Stimulated activated CD8-positive, alpha-beta memory T cell treated with anti-CD3 and anti-CD28 coated beads, Interleukin-15, amount 100 ng/mL, for 1 hour (primary cell): ENCODE data around the gene IL1R2.
A peak's percentile ranks its signal among the peaks of the same experiment; 100 is the strongest.
"Not testable (repeated sequence)": the region's sequence is repeated elsewhere in the genome, so short reads cannot be mapped to it uniquely, and the experiment has no call there.

ENCODE experiments used
- DNase-seq: peaks from one replicate; pipeline ENCODE4 v3.0.0-alpha.2; 2020; ENCODE audit warnings: low read depth

Gene IL1R2

GRCh38 chr2:102000012-102000411 is 8.3 kb downstream of the IL1R2 start:
- DNase-seq = no peak

- DNase-seq = no peak
Measured at GRCh38 chr2:102000813-102001766, 9.3 kb downstream of the IL1R2 start.

- no peak for DNase-seq
Measured at GRCh38 chr2:102001767-102002142, 10.0 kb downstream of the IL1R2 start.

GRCh38 chr2:102002228-102002627 is 10.5 kb downstream of the IL1R2 start:
- DNase-seq = no peak

DNA sequence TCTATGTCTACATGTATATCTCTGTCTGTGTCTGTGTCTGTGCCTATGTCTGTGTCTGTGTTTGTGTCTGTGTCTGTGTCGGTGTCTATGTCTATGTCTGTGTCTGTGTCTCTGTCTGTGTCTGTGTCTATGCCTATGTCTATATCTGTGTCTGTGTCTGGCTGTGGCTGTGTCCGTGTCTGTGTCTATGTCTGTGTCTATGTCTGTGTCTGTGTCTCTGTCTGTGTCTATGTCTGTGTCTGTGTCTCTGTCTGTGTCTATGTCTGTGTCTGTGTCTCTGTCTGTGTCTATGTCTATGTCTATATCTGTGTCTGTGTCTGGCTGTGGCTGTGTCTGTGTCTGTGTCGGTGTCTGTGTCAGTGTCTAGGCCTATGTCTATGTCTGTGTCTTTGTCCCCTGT is 11.1 kb downstream of the IL1R2 start:
- not testable (repeated sequence) for DNase-seq

DNA sequence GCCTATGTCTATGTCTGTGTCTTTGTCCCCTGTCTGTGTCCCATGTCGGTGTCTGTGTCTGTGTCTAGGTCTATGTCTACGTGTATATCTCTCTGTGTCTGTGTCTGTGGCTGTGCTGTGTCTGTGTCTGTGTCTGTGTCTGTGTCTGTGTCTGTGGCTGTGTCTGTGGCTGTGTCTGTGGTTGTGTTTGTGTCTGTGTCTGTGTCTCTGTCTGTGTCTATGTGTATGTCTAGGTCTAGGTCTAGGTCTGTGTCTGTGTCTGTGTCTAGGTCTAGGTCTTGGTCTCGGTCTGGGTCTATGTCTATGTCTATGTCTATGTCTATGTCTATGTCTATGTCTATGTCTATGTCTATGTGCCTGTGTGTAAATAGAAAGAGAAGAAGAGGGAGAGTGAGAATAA is 11.9 kb downstream of the IL1R2 start:
- no peak for DNase-seq

DNA sequence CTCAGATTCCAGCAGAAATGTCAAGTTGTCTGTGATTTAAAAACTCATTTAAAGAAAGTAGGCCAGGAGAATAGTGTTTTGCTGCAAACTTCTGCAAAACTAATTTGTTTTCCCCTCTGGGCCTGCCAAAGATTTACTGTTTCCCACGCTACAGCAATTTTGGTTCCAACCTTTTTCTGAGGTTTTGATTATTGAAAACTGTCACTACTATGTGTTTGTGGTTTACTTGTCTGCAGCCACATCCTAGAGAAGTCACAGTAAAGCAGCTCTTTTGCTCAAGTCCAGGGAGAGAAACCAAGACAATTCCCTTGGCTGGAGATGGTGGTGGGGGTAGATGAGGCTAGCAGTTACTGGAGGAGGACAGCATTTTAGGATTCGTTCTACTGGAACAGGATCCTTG is 12.8 kb downstream of the IL1R2 start:
- no peak for DNase-seq

- DNase-seq = no peak
Measured at GRCh38 chr2:102005449-102005848, 13.7 kb downstream of the IL1R2 start.

DNA sequence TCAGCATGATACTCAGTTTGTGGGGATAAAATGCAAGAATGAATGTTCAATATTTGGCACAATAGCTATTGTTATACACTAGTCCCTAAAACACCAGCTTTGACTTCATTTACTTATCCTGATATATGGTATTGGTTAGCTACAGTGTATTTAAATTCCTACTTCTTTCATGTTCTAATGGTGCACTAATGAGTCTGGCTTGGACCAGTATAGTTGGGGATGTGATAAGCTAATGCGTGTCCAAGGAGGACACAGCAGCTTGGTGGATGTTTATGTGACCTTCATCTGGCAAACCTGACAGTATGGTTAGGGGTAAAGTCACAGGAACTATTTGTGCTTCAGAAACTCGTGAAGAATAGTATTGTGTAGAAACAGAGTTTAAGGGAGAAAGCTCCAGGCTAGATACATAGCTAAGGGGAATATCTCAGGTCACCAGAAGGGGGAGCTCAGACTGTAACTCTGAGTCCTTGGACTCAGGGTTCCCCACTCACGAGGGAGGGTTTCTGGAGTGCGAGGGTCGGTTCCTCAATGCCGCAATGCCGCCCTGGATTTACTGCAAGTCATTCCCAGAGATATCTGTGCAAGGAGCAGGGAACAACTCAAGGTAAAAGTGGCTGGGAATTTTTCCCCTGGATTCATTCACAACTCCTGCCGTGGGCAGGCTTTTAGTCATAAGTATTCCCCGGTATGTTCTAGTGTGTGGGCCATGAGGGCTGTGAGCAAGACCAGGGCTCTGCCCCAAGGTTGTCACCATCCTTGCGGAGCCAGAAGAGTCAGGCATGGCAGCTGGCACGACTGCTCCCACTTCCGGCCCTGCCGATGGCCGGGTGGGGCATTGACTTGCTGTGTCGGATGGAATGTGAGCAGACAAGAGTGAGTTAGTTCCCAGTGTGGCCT is 14.5 kb downstream of the IL1R2 start:
- DNase-seq = no peak

DNA sequence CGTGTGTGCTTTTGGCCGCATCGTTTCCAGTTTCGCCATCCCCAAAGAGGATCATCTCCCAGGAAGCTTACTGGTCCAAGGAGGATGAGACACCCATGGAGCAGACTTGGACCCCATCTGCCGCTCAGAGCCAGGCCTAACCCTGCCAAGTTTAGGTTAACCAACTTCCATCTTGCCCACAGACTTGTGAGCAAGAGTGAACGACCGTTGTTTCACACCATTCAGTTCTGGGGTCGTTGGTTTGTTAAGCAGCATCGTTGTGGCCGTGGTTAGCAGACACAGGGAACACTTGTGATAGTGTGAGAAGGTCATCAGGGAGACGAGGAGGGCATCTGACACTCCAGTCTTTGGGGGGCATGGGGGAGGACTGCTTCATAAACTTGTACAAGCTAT is 15.1 kb downstream of the IL1R2 start:
- no peak for DNase-seq

DNA sequence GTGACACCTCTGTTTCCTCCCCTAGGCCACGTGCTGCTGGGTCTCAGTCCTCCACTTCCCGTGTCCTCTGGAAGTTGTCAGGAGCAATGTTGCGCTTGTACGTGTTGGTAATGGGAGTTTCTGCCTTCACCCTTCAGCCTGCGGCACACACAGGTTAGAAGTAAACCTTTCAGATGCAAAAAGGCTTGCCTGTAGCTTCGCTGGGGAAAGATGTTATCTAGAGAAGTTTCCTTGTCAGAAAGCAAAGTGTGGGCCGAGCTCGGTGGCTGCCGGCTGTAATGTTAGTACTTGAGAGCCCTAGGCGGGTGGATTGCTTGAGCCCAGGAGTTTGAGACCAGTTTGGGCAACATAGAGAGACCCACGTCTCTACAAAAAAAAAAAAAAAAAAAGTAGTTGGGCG is 16.7 kb downstream of the IL1R2 start:
- no peak for DNase-seq

GRCh38 chr2:102009557-102009956 is 17.8 kb downstream of the IL1R2 start:
- DNase-seq = no peak

- no peak for DNase-seq
Measured at GRCh38 chr2:102010902-102011301, 19.1 kb downstream of the IL1R2 start.

DNA sequence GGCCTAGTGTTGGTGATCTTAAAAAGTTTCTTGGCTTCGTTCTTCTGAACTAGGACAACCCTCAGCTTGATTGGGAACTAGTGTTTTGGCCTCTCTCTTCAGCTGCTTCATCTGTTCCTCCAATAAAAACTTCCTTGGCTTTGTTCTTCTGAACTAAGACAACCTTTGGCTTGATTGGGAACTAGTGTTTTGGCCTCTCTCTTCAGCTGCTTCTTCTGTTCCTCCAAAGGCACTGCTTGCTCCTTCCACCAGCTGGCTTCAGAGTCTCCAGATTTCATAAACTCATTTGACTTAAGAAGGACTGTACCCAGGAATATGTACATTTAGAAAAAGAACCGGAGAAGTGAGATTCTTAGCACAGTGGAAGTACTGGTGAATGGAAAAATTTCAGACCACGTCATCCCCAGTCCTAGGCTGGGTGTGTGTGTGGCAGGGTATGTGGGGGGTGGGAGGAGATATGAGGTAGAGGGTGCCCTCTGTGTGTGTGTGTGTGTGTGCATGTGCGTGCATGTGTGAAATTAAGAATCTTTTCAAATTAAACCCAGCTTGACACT is 20.4 kb downstream of the IL1R2 start:
- no peak for DNase-seq

DNA sequence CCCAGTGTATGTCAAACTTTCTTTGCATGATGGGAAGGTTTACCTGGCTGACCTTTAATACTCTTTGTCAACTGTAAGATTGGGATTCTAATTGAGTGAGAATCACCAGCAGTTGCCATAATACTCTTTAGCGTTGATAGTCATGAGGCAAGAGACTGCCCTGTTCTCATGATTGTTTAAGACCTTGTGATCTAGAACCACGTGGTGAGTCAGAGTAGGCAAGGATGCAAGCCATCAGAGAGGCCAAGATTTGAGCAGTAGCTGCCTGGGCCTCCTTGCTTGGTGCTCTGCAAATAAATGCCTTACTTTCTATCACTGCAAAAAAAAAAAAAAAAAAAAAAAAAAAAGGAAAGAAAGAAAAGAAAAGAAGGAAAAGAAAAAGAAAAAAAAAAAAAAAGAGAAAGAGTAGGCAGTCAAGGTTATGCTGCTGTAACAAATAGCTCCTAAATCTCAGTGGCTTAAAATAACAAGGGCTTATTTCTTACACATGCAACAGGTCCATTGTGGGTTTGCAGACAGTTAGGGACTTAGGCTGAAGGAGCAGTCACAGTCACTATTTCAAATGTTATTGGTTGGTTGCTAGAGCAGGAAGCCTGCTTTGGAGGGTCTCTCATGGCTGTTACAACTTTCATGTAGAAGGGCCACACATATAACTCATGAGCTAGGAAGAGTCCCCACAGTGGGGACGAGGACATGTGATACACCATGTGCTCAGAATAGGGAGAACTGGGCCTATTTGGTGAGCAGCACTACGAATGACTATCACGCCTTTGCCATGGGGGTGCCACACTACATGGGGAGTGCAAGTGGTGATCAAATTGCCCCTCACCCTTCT is 21.7 kb downstream of the IL1R2 start:
- DNase-seq = no peak

- no peak for DNase-seq
Measured at GRCh38 chr2:102014041-102014345, 22.2 kb downstream of the IL1R2 start.

DNA sequence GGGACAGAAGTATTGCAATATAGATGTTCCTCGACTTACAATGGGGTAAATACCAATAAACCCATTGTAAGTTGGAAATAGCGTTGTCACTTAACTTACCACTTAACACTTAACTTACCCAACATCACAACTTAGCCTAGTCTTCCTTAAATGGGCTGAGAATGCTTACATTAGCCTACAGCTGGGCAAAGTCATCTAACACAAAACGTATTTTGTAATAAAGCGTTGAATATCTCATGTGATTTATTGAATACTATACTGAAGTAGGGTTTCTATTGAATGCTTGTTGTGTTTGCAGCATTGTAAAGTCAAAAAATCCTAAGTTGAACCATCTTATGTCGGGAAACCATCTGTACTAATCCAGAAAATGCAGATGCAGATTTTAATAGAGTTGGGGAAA is 23.6 kb downstream of the IL1R2 start:
- no peak for DNase-seq

DNA sequence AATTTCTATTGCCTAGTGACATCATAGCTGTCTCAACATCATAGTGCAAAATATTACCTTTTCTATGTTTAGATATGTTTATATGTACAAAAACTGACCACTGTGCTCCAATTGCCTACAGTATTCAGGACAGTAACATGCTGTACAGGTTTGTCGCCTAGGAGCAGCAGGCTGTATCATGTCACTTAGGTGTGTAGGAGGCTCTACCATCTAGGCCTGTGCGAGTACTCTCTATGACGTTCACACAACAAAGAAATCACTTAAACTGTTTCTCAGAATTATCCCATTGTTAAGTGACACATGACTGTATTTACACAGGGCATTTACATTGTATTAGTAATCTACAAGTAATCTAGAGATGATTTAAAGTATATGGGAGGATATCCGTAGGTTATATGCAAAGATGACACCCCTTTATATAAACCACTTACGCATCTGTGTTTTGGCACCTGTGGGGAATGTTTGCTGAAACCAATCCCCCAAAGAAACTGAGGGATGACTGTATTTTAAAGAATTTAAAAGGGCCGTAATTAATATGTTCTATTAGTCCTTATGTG is 24.7 kb downstream of the IL1R2 start:
- no peak for DNase-seq

- no peak for DNase-seq
Measured at GRCh38 chr2:102018823-102019445, 27.2 kb downstream of the IL1R2 start.

GRCh38 chr2:102020596-102021170 is 28.9 kb downstream of the IL1R2 start:
- peak; percentile 64 for DNase-seq

DNA sequence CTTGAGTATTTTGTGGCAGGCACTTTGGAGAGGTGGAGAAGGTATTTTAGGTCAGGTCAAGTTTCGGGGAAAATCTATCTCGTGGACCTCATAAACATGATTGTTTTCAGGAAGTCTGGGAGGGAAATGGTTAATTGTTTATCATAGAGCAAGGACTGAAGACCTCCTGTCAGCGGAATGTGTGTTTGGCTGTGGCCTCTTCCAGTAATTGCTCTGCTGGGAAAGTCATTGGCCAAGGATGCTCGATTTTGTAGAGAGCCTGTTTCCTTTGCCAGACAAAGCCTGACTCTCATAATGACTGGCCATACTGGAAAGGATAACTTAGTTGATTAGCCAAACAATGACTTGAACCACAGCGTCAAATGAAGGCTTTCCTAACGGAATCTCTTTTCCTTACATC is 30.0 kb downstream of the IL1R2 start:
- no peak for DNase-seq
